ENCODE measurements around the gene MOSPD3.
A peak's percentile ranks its signal among the peaks of the same experiment; 100 is the strongest.

MOSPD3 gene

DNA sequence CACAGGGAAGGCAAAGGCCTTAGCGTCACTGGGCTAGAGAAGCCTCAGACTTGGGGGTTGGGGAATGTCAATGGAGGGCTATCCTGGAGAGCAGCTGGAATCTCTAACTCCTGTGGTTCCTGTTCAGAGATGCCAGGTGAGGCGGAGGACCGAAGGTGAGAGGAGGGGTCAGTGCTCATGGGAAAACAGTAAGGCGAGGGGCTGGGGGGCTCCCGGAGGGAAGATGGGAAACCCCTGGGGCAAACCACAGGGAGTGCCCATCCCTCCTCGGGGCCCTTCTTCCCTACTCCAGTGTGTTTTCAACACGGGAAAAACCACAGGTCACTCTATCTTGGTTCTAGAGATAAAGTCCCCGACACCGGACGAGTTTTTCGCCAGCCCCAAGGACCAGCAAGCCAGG lies 29.7 kb upstream of the MOSPD3 start:
- no peak for DNase-seq (ENCODE audit: low read depth in 1 of 2, low spot score in 1 of 2)
- H3K27me3 ChIP-seq (ENCODE audit: insufficient read depth, poor library complexity, severe bottlenecking): no peaks in the 10 kb centered on the region
- H3K4me3 ChIP-seq (replicated peaks; ENCODE audit: insufficient read depth, low read length): peak overlapping the region; percentile 94
- peak overlapping the region; percentile 94 for H3K27ac ChIP-seq (replicated peaks)
- no peak for TF ChIP-seq POLR2AphosphoS5 (IDR thresholded peaks at IDR 0.05; ENCODE audit: low read depth)
- TF ChIP-seq GABPA (IDR thresholded peaks at IDR 0.05; ENCODE audit: low read depth): no peak
- TF ChIP-seq, protein P1, sequence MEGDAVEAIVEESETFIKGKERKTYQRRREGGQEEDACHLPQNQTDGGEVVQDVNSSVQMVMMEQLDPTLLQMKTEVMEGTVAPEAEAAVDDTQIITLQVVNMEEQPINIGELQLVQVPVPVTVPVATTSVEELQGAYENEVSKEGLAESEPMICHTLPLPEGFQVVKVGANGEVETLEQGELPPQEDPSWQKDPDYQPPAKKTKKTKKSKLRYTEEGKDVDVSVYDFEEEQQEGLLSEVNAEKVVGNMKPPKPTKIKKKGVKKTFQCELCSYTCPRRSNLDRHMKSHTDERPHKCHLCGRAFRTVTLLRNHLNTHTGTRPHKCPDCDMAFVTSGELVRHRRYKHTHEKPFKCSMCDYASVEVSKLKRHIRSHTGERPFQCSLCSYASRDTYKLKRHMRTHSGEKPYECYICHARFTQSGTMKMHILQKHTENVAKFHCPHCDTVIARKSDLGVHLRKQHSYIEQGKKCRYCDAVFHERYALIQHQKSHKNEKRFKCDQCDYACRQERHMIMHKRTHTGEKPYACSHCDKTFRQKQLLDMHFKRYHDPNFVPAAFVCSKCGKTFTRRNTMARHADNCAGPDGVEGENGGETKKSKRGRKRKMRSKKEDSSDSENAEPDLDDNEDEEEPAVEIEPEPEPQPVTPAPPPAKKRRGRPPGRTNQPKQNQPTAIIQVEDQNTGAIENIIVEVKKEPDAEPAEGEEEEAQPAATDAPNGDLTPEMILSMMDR (IDR thresholded peaks at IDR 0.05; ENCODE audit: insufficient read depth, low read length): no peak
- no peak for TF ChIP-seq SPI1 (IDR thresholded peaks at IDR 0.05; ENCODE audit: borderline replicate concordance, low read depth)
- TF ChIP-seq, protein P2, sequence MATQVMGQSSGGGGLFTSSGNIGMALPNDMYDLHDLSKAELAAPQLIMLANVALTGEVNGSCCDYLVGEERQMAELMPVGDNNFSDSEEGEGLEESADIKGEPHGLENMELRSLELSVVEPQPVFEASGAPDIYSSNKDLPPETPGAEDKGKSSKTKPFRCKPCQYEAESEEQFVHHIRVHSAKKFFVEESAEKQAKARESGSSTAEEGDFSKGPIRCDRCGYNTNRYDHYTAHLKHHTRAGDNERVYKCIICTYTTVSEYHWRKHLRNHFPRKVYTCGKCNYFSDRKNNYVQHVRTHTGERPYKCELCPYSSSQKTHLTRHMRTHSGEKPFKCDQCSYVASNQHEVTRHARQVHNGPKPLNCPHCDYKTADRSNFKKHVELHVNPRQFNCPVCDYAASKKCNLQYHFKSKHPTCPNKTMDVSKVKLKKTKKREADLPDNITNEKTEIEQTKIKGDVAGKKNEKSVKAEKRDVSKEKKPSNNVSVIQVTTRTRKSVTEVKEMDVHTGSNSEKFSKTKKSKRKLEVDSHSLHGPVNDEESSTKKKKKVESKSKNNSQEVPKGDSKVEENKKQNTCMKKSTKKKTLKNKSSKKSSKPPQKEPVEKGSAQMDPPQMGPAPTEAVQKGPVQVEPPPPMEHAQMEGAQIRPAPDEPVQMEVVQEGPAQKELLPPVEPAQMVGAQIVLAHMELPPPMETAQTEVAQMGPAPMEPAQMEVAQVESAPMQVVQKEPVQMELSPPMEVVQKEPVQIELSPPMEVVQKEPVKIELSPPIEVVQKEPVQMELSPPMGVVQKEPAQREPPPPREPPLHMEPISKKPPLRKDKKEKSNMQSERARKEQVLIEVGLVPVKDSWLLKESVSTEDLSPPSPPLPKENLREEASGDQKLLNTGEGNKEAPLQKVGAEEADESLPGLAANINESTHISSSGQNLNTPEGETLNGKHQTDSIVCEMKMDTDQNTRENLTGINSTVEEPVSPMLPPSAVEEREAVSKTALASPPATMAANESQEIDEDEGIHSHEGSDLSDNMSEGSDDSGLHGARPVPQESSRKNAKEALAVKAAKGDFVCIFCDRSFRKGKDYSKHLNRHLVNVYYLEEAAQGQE (IDR thresholded peaks at IDR 0.05; ENCODE audit: insufficient replicate concordance, low read depth): no peak

DNA sequence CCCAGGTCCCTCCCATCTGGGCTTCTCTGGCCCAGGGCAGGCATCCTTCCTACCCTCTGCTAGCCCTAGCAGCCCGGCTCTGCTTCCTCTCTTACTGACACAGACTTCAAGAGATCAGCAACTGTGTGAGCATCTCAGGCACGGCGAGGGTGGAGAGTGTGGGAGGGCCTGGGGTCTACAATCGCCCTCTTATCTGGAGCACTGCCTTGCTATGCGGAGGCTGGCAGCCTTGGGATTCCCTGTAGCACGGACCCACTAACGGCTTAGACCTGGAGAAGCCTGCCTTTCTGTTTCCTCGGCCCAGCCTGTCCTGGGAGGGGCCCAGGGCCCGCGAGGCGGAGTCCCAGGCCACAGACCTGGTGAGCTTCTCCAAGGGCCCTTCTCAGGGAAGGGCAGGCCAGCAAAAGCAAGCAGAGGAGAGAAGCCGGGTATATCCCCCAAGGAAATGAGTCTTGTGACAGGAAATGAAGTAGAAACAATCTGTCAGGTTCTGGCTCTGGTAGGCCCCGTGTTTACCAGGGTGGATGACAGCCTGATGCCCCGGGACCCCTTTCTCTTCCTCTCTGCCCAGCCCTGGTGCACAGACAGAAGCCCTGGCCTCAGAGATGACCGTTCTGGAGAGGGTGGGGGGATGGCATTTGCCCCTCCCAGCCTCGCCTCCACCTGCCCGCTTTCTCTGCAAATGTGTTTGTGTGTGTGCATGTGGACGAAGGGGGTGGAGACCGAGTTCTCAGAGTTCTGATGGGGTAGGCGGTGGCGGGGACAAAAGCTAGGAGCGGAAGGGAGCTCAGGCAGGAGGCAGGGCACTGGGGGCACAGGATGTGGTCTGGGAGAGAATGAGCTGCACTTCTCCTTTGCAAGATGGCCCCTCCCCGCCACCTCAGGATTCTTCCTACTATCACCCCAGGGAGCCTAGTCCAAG lies 28.9 kb upstream of the MOSPD3 start:
- no peaks in the 10 kb centered on the region for H3K27me3 ChIP-seq (ENCODE audit: insufficient read depth, poor library complexity, severe bottlenecking)
- no peak; the same call in 1 of the 2 replicates for TF ChIP-seq SPI1 (IDR thresholded peaks at IDR 0.05; ENCODE audit: borderline replicate concordance, low read depth)
- peak; percentile 81 for TF ChIP-seq GABPA (IDR thresholded peaks at IDR 0.05; ENCODE audit: low read depth)
- peak; percentile 72 for TF ChIP-seq POLR2AphosphoS5 (IDR thresholded peaks at IDR 0.05; ENCODE audit: low read depth)
- DNase-seq (ENCODE audit: low read depth in 1 of 2, low spot score in 1 of 2): peak; percentile 79 to 97
- H3K4me3 ChIP-seq (replicated peaks; ENCODE audit: insufficient read depth, low read length): peak overlapping the region; percentile 94
- peak overlapping the region; percentile 94 for H3K27ac ChIP-seq (replicated peaks)

DNA sequence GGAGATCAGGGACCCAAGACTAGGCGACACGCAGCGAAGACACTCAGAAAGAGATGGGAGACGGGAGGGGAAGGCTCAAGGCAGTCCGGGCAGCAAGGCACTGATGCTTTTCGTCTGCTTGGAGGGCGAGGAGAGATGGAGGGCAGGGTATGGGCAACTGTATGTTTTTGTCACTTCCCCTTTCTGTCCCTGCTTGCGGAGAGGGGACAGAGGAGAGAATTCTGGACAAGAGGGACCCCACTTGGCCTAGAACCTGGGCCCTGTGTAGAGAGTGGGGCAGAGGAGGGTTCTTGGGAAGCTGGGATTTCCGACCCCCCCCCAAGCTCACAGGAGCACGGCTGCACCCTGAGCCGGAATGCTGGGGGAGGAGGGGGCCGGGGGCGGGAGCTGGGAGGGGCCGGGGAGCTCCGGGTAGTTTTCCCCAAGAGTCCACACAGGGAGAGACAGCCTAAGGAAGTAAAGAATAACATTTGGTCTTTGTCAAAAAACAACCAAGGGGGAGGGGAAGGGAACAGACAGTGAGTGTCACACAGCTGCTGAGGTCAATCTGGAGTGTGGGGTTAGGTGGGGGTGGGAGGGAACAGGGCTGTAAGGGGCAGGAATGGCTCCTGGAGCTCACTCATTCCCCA lies 28.2 kb upstream of the MOSPD3 start:
- peak overlapping the region; percentile 94 for H3K27ac ChIP-seq (replicated peaks)
- no peaks in the 10 kb centered on the region for H3K27me3 ChIP-seq (ENCODE audit: insufficient read depth, poor library complexity, severe bottlenecking)
- TF ChIP-seq, protein P2 (IDR thresholded peaks at IDR 0.05; ENCODE audit: insufficient replicate concordance, low read depth): peak; percentile 58
- TF ChIP-seq, protein P1 (IDR thresholded peaks at IDR 0.05; ENCODE audit: insufficient read depth, low read length): no peak
- TF ChIP-seq SPI1 (IDR thresholded peaks at IDR 0.05; ENCODE audit: borderline replicate concordance, low read depth) (peak; percentile 94), GABPA (IDR thresholded peaks at IDR 0.05; ENCODE audit: low read depth) (no peak; the same call in 1 of the 2 replicates)
- H3K4me3 ChIP-seq (replicated peaks; ENCODE audit: insufficient read depth, low read length): peak overlapping the region; percentile 94
- DNase-seq (ENCODE audit: low read depth in 1 of 2, low spot score in 1 of 2): peak in 1 of 2 experiments; percentile 53
